ENCODE results near the gene FBN1.

FBN1 gene

DNA sequence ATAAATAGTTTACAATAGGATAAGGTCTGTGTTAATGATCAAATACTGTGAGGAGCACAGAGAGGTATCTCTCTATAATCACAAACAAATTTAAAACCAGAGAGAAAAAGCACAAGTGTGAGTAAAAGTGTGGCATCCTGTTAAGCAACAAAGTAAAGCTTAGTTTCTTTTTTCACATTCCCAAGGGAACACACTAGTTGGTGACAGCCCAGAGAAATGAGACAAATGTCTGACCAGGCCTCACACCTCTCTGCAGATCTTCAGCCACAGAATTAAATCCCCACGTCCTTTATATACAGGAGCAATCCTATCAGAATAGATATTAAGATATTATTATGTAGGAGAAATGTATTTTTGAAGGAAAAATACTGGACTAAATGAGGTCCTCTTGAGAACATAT lies 2.7 kb downstream of the FBN1 start:
- Histone ChIP-seq H4K20me1 (ENCODE audit: insufficient read depth, low read length) (no peaks in the 10 kb centered on the region), H3K36me3 (replicated peaks; ENCODE audit: insufficient read depth, low read length) (no peaks in the 10 kb centered on the region), H3K9me3 (replicated peaks; ENCODE audit: insufficient read depth, low read length) (no peaks in the 10 kb centered on the region), H3K27me3 (replicated peaks; ENCODE audit: insufficient read depth, low read length) (peaks cover 6% of the 10 kb centered on the region; the same call in 1 of the 2 replicates), H3F3A (ENCODE audit: insufficient read depth, low read length) (peaks cover 4% of the 10 kb centered on the region; the same call in 1 of the 2 replicates), H3K79me2 (ENCODE audit: low read length) (no peaks in the 10 kb centered on the region), H3K4me3 (ENCODE audit: low read length) (no peak overlapping the region), H3K9me2 (replicated peaks; ENCODE audit: insufficient read depth, low read length) (no peaks in the 10 kb centered on the region), H3K27ac (ENCODE audit: low read length) (no peak overlapping the region), H3K9ac (ENCODE audit: low read length) (no peak overlapping the region), H3K4me2 (ENCODE audit: low read depth, low read length) (no peak overlapping the region), H2AFZ (ENCODE audit: low read length) (no peak overlapping the region), H3K4me1 (ENCODE audit: low read length) (no peaks in the 10 kb centered on the region)
- TF ChIP-seq, protein P1, sequence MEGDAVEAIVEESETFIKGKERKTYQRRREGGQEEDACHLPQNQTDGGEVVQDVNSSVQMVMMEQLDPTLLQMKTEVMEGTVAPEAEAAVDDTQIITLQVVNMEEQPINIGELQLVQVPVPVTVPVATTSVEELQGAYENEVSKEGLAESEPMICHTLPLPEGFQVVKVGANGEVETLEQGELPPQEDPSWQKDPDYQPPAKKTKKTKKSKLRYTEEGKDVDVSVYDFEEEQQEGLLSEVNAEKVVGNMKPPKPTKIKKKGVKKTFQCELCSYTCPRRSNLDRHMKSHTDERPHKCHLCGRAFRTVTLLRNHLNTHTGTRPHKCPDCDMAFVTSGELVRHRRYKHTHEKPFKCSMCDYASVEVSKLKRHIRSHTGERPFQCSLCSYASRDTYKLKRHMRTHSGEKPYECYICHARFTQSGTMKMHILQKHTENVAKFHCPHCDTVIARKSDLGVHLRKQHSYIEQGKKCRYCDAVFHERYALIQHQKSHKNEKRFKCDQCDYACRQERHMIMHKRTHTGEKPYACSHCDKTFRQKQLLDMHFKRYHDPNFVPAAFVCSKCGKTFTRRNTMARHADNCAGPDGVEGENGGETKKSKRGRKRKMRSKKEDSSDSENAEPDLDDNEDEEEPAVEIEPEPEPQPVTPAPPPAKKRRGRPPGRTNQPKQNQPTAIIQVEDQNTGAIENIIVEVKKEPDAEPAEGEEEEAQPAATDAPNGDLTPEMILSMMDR (IDR thresholded peaks at IDR 0.05; ENCODE audit: low read length): no peak
- TF ChIP-seq EZH2phosphoT487 (IDR thresholded peaks at IDR 0.05; ENCODE audit: low read length) (no peak), EZH2 (optimal IDR thresholded peaks at IDR 0.05; ENCODE audit: low read depth, low read length) (no peak)
- no peak for DNase-seq

DNA sequence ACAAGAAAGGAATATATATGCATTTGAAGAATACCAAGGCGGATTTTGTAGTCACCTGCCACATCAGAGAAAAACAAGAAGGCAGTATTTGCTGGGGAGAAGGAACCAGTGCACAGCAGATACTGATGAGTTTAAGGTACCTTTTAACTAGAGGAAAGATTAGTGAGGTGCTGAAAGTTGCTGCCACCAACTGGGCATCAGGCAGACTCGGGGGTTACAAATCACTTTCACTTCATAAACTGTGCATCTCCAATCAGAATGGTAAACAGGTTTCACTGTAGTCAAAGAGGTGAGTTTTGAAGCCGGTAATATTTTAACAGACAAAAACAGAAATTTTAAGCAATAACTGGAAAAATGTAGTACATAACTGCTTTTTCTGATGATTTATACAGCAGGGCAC lies 4.1 kb downstream of the FBN1 start:
- Histone ChIP-seq H2AFZ (ENCODE audit: low read length) (no peak overlapping the region), H3K4me1 (ENCODE audit: low read length) (no peaks in the 10 kb centered on the region), H3K4me2 (ENCODE audit: low read depth, low read length) (0 out of 2 replicates have a peak overlapping the region, but pooled peaks have one; percentile 9), H3K36me3 (replicated peaks; ENCODE audit: insufficient read depth, low read length) (no peaks in the 10 kb centered on the region), H3K9me2 (replicated peaks; ENCODE audit: insufficient read depth, low read length) (no peaks in the 10 kb centered on the region), H3F3A (ENCODE audit: insufficient read depth, low read length) (peaks cover 4% of the 10 kb centered on the region; the same call in 1 of the 2 replicates), H3K9ac (ENCODE audit: low read length) (no peak overlapping the region), H4K20me1 (ENCODE audit: insufficient read depth, low read length) (no peaks in the 10 kb centered on the region), H3K79me2 (ENCODE audit: low read length) (no peaks in the 10 kb centered on the region), H3K27me3 (replicated peaks; ENCODE audit: insufficient read depth, low read length) (peaks cover 6% of the 10 kb centered on the region; the same call in 1 of the 2 replicates), H3K9me3 (replicated peaks; ENCODE audit: insufficient read depth, low read length) (no peaks in the 10 kb centered on the region), H3K4me3 (ENCODE audit: low read length) (no peak overlapping the region), H3K27ac (ENCODE audit: low read length) (no peak overlapping the region)
- TF ChIP-seq, protein P1 (IDR thresholded peaks at IDR 0.05; ENCODE audit: low read length): peak; percentile 55
- no peak for TF ChIP-seq EZH2 (optimal IDR thresholded peaks at IDR 0.05; ENCODE audit: low read depth, low read length)
- peak; percentile 48 for DNase-seq

DNA sequence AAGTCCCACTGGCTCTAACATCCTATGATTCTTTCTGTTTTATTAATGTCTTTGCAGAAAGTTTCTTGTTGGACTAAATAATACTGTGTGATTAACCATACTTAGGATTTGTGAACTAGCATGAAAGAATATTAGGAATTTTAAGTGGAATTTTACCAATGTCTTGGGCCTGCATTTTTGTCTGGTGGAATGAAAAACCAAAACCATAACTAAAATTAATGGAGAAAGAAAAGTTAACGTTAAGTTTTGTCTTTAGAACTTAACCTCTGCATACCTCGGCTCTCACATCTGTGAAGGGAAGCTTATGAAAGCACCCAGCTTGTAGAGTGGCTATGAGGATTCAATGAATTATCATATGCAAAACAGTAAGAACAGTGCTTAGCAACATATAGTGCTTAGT lies 6.5 kb downstream of the FBN1 start:
- H3K27me3 ChIP-seq (replicated peaks; ENCODE audit: insufficient read depth, low read length): 0 out of 2 replicates have a peak, but pooled peaks cover under 1% of the 10 kb centered on the region
- no peak overlapping the region for H3K9ac ChIP-seq (ENCODE audit: low read length)
- no peaks in the 10 kb centered on the region for H3K36me3 ChIP-seq (replicated peaks; ENCODE audit: insufficient read depth, low read length)
- no peak overlapping the region for H3K4me2 ChIP-seq (ENCODE audit: low read depth, low read length)
- DNase-seq: no peak
- no peaks in the 10 kb centered on the region for H3F3A ChIP-seq (ENCODE audit: insufficient read depth, low read length)
- H4K20me1 ChIP-seq (ENCODE audit: insufficient read depth, low read length): no peaks in the 10 kb centered on the region
- H3K27ac ChIP-seq (ENCODE audit: low read length): no peak overlapping the region
- no peak overlapping the region for H3K4me3 ChIP-seq (ENCODE audit: low read length)
- TF ChIP-seq, protein P1 (IDR thresholded peaks at IDR 0.05; ENCODE audit: low read length): no peak
- no peaks in the 10 kb centered on the region for H3K9me2 ChIP-seq (replicated peaks; ENCODE audit: insufficient read depth, low read length)
- no peaks in the 10 kb centered on the region for H3K79me2 ChIP-seq (ENCODE audit: low read length)
- H2AFZ ChIP-seq (ENCODE audit: low read length): no peak overlapping the region
- H3K9me3 ChIP-seq (replicated peaks; ENCODE audit: insufficient read depth, low read length): no peaks in the 10 kb centered on the region
- no peaks in the 10 kb centered on the region for H3K4me1 ChIP-seq (ENCODE audit: low read length)

Measured in MM.1S (cell line).